ENCODE measurements around the gene CCDC110. TPM values are rescaled to one million over a fixed set of nuclear protein-coding genes. Genes with fewer than 3 reads are reported as not detected.

The CCDC110 gene
- total and polyA plus RNA-seq, 2 of the 4 experiments (the other 2 are of a cell fraction), result 0.46 to 0.90 TPM

- Histone ChIP-seq H2AFZ (replicated peaks; ENCODE audit: low read length, poor library complexity) (no peak overlapping the region), H2BK5ac (ENCODE audit: low read depth, low read length, poor library complexity, severe bottlenecking) (no peak overlapping the region), H3K27ac (ENCODE audit: insufficient read depth, low read length) (no peak overlapping the region), H3K4me1 (ENCODE audit: control insufficient read depth, insufficient read depth, low read length) (peaks cover 13% of the 10 kb centered on the region), H3K27me3 (ENCODE audit: control insufficient read depth, insufficient read depth, low read length) (no peaks in the 10 kb centered on the region), H2BK15ac (ENCODE audit: low read depth, low read length) (no peak overlapping the region), H3K14ac (replicated peaks; ENCODE audit: low read depth, low read length) (no peak overlapping the region), H3K4me3 (ENCODE audit: insufficient read depth, low read depth, low read length) (no peak overlapping the region), H3K36me3 (ENCODE audit: control insufficient read depth, insufficient read depth, low read length) (no peaks in the 10 kb centered on the region), H3K79me1 (ENCODE audit: low read depth in 1 of 2, low read length in 2 of 2) (no peaks in the 10 kb centered on the region), H4K20me1 (ENCODE audit: insufficient read depth, low read length) (no peaks in the 10 kb centered on the region), H3K9ac (ENCODE audit: low read depth, low read length) (no peak overlapping the region), H2AK9ac (replicated peaks; ENCODE audit: low read depth, low read length, poor library complexity) (no peak overlapping the region), H3K4ac (ENCODE audit: low read depth, low read length) (peak overlapping the region; percentile 29), H2AK5ac (ENCODE audit: low read depth, low read length) (no peak overlapping the region), H3K56ac (ENCODE audit: extremely low read depth, insufficient read depth, low read length) (no peak overlapping the region), H3K18ac (ENCODE audit: low read depth, low read length) (no peak overlapping the region), H2BK20ac (ENCODE audit: low read depth, low read length) (peak overlapping the region; percentile 36), H3K4me2 (ENCODE audit: low read depth, low read length) (no peak overlapping the region), H4K5ac (ENCODE audit: low read depth, low read length) (no peak overlapping the region), H2BK120ac (ENCODE audit: low read depth, low read length) (peak overlapping the region; percentile 32), H3K23ac (ENCODE audit: low read depth, low read length) (no peak overlapping the region), H3K9me1 (ENCODE audit: insufficient read depth, low read length) (peaks cover 7% of the 10 kb centered on the region), H4K8ac (ENCODE audit: low read depth in 2 of 2, low read length in 2 of 2) (no peak overlapping the region), H4K91ac (ENCODE audit: insufficient read depth, low read depth, low read length) (no peak overlapping the region), H3K9me3 (ENCODE audit: control insufficient read depth, insufficient read depth, low read length) (no peaks in the 10 kb centered on the region)
- no CpG with 5 or more reads among the region's 6 CpGs for WGBS, 2 experiments (ENCODE audit: extremely low coverage in 2 of 2, insufficient read length in 1 of 2)
- ChIA-PET POLR2A (ENCODE audit: unreplicated experiment) (no interaction called here), CTCF (interaction anchor here (1.2 kb wide), 1 partner anchor 318 kb away, joined by 3 read pairs; no protein-coding TSS in a partner anchor)
- no peak for DNase-seq
- BruUV-seq (replicated peaks), result no TSS peak
- intact Hi-C loops (cut with micrococcal nuclease), result no loop called here
- dilution Hi-C loops (cut with HindIII; ENCODE audit: low sequenced_read_pairs, unreplicated experiment), result no loop called here
- in situ Hi-C loops (cut with MboI; ENCODE audit: low sequenced_read_pairs), result no loop called here
- TF ChIP-seq MXI1 (IDR thresholded peaks at IDR 0.05; ENCODE audit: borderline replicate concordance, low read depth, low read length) (no peak), FOS (IDR thresholded peaks at IDR 0.05; ENCODE audit: low read depth, low read length) (no peak), RAD21 (IDR thresholded peaks at IDR 0.05; ENCODE audit: low read length) (no peak), SMC3 (IDR thresholded peaks at IDR 0.05; ENCODE audit: low read depth, low read length) (no peak)
- TF ChIP-seq, protein P1, sequence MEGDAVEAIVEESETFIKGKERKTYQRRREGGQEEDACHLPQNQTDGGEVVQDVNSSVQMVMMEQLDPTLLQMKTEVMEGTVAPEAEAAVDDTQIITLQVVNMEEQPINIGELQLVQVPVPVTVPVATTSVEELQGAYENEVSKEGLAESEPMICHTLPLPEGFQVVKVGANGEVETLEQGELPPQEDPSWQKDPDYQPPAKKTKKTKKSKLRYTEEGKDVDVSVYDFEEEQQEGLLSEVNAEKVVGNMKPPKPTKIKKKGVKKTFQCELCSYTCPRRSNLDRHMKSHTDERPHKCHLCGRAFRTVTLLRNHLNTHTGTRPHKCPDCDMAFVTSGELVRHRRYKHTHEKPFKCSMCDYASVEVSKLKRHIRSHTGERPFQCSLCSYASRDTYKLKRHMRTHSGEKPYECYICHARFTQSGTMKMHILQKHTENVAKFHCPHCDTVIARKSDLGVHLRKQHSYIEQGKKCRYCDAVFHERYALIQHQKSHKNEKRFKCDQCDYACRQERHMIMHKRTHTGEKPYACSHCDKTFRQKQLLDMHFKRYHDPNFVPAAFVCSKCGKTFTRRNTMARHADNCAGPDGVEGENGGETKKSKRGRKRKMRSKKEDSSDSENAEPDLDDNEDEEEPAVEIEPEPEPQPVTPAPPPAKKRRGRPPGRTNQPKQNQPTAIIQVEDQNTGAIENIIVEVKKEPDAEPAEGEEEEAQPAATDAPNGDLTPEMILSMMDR (conservative IDR thresholded peaks at IDR 0.05; ENCODE audit: low read depth, low read length), result no peak
- ATAC-seq (ENCODE audit: low read depth), result no peak
Measured at GRCh38 chr4:185463541-185463940, 8.0 kb downstream of the CCDC110 start.
